Superior temporal gyrus (tissue), 1 donor: ENCODE data around the gene ACO2.

Source experiments
- DNase-seq: peaks from one replicate; pipeline ENCODE4 v3.0.0-alpha.2; 2016; ENCODE audit errors: extremely low spot score

ACO2 gene

DNA sequence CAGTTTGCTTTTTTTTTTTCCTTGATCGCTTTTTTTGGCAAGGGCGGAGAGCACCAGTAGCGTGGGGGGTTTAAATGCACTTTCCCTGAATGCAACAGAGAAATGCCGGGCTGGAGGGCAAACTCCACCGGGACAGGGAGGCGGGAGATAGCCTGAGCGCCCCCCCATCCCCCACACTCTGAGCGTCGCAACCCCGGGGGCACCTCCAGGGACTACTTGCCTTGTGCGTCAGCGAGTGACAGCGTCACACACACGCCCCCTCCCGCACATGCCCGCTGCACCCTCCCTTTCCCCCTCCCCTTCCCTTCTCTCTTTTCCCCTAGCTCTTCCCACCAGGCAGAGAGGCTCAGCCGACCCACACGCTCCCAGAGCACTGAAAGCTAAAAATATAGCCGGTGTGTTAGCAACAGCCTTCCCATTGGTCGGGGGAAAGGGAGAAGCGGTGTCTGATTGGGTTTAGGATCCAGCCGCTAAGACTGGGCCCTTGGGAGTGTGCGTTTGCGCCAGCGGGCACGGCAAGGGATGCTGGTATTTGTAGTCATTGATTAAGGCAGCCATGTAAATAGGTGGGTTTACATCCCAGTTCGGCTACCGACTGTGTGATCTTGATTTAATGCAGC is 20.6 kb upstream of the ACO2 start:
- peak; percentile 100 for DNase-seq

DNA sequence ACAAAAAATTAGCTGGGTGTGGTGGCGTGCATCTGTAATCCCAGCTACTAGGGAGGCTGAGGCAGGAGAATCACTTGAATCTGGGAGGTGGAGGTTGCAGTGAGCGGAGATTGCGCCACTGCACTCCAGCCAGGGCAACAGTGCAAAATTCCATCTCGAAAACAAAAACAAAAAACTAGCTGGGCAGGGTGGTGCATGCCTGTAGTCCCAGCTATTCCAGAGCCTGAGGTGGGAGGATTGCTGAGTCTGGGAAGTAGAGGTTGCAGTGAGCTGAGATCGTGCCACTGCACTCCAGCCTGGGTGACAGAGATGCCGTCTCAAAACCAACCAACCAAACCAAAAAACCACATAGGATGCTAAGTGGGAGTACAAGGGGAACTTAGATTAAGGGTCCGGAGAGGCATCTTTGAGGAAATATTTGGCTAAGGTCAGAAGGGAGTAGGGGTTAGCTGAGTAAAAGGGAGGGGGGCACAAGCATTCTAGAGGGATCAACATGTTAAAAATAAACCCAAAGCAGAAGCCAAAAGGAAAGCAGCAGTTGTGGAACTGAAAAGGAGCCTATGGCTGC is 10.7 kb upstream of the ACO2 start:
- no peak for DNase-seq

DNA sequence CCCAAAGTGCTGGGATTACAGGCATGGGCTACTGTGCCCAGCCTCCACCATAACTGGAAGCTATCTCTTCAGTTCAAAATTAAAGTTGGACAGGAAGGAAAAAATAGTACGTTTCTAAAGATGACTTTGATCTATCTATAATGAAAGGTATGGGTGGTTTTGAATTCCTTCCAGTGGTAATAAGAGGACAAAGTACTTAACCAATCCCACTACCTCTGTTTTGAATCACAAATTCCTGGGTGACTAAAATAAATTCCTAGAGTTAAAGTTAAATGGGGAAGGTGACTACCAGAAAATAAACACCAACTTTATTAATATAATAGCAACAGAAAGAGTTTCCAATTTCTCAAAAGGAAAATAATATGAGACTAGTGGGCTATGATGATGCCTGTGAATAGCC is 9.5 kb upstream of the ACO2 start:
- DNase-seq, result no peak

DNA sequence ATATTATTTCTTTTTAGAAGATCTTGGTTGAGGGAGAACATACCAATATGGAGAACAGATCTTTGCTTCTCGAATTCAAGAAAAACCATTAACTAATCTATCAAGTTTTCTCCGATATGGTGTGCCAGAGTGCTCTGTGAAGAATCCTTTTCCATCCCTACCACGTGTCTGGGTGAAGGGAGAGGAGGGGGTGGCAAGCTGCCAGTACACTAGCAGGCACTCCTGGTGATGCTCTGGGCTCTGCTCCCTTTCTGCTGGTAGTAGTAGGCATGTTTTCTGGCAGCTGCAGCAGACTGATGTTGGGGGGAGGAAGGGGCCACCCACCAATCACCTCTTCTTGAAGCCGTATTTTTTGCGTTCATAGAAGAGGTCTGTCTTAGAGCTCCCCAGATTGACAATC is 8.8 kb upstream of the ACO2 start:
- peak; percentile 78 for DNase-seq

DNA sequence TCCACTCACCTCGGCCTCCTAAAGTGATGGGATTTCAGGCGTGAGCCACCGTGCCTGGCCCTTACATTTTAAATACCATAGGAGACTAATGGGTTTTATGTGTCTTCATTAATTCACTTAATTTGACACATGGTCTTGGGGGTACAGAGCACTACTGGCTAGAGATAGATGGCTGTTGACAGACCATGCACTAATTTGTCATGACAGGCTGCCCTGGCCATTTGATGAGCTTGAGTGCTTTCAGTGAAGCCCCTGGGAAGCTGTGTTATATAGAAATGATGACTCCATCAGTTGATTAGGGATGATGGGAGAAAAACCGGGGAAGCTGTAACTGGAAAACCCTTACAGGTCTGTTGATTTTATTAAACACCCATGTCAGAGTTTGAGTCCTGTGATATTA is 7.0 kb upstream of the ACO2 start:
- DNase-seq, result no peak

DNA sequence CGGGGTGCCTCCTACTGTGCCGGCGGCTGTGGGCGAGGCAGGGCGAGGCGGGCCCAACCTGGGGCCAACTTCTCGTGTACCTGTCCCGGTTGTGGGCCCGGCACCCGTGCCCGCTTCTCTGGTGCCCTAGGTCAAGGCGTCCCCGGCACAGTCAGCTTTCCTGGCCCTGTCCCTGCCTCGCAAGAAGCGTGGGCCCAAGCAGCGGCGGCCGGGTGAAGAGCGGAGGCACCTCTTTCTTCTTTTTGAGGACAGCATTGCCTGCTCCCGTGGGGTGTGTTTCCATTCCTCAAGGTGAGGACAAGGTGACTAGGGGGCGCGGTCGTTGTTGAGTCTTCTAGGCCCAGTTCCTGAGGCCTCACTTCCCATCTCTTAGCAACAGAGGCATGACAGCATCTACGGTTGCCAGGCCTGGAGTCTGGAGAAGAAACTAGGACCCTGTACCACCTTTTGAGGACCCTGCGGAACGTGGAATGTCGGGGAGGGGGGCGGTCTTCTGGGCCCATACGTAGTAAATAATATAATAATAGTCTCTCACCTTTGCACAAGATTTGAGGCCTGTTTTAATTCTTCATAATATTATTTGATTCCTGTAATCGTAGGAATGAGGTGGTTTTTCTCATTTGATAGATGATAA is 418 bp downstream of the ACO2 start:
- DNase-seq, result no peak

DNA sequence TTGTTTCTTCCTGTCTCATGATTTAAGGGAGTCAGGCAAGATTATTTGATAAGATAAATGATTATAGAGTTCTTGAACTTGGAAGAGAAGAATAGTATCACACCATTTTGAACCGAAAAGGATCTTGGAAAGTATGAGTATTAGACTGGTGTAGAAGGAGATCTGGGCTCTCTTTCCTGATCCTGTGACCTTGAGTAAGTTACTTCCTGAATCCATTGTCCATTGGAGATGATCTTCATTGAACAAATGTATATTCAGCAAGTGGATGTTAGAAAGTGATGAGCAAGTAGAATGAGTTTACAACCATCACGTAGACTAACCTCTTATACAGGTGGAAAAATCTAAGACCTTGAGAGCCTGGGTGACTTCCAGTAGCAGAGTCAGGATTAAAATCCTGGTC is 2.0 kb downstream of the ACO2 start:
- DNase-seq, result no peak

DNA sequence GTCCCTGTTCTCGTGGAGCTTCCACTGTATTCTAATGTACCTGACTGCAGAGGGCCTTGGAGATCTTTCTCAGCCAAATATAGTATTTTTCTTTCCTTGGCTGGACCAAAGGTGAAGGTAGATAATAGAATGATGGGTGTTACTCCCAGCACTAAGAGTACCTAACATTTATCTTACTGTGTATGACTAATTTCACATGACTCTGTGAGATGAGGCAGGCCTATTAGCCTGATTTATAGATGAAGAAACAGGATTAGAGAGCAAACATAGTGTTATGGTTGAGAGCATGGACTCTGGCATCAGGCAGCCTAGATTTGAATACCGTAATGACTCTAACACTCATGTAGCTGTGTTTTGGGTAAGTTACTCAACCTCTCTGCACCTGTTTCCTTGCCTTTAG is 2.7 kb downstream of the ACO2 start:
- no peak for DNase-seq

DNA sequence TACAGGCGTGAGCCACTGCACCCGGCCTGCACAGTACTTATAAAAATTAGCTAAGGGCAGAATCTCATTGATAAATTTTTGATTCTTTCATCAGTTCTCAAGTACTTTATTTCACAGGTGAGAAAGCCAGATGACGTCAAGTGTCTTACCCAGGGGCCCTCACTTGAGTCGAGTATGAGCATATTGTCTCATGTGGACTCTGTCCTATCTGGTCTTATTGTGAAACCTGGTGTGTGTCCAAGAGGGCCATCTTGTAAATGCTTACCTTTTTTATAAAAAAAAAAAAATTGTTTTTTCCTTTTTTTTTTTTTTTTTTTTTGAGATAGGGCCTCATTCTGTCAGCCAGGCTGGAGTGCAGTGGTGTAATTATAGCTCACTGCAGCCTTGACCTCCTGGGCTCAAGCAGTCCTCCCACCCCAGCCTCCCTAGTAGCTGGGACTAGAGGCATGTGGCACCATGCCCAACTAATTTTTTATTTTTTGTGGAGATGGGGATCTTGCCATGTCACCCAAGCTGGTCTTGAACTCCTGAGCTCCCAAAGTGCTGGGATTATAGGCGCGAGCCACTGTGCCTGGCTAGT is 6.0 kb downstream of the ACO2 start:
- no peak for DNase-seq

DNA sequence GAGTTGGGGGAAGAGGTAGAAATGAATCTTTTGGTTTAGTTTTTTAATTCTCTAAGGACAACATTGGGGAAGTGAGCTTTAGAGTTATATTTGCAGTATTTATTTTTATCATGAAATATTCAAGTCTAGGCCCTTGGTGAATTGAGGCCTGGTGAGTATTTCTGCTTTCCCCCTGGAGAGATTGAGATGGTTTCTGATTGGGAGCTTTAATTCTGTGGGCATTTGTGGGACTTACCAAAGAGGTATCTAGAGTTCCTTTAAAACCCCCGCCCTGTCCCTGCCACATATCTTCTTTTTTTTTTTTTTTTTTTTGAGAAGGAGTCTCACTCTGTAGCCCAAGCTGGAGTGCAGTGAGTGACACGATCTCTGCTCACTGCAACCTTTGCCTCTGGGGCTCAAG is 9.6 kb downstream of the ACO2 start:
- no peak for DNase-seq

DNA sequence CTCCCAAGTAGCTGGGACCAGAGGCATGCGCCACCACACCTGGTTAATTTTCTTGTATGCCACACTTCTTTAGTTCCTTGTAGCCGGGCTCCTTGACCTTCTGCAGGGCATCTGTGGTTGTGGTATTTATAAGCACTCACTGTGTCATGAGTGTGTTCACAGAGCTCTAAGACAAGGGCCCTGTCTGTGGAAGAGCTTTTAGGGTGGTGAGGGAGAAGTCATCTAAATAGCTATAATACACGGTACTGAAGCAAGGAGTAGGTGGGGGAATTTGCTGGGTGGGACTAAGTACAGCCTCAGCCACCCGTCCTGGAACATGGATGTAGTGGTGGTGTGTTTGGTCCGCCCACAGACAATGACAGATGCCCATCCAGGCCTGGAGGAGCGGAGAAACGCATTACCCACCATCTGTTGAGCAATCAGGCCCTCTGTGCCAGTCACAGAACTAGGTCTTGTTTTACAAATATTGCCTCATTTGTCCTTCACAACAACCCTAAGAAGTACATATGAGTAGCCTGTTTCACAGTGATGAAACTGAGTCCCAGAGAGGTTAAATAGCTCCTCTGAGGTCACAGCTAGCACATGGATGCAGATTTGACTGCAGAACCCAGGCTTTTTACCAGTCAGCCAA is 10.1 kb downstream of the ACO2 start:
- no peak for DNase-seq

DNA sequence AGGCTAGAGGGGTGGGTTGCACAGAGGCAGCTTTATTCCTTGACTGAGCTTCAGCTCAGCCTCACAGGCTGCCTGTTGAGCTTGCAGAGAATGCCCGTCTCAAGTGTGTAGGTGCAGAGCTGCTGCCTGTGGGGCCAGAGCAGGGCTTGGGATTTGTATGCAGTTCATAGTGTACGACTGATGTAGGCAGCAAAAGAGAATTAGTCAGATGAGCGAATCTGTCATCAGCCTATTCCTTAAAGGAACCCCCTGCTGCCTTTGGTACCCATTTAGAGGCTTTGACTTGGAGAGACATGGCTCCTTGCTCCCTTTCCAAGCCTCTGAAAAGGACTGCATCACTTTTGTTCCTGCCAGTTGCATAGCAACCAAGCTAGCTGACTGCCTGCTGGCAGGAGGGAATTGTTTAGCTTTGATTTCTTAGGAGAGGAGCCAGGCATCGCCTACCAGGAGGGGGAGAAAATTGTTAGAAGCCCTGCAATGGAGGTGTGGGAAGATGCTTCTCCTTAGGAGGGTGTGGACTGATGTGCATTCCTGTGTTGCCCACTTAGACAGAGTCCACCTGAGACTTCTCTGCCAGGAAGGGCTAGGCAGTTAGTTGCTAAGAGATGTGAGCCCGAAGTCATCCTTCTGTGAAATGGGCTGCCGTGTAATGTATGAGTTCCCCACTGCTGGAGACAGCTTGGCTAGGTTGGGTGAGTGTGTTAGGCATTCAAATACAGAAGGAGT is 10.9 kb downstream of the ACO2 start:
- DNase-seq, result peak; percentile 82

DNA sequence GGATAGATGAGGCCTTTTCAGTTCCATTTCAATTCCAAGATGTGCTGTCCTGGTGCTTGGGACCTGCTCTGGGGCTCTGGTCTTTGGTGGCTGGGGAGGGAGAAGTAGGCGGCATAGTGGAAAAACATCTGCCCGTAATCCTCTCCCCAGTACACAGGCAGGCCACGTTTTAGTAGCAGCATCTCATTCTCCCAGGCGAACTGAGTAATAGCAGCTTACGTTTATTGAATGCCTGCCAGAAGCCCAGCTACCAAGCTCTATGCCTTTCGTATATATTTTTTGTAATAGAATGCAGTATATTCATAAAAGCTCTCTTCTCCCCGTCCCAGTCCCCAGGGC is 11.4 kb downstream of the ACO2 start:
- no peak for DNase-seq

DNA sequence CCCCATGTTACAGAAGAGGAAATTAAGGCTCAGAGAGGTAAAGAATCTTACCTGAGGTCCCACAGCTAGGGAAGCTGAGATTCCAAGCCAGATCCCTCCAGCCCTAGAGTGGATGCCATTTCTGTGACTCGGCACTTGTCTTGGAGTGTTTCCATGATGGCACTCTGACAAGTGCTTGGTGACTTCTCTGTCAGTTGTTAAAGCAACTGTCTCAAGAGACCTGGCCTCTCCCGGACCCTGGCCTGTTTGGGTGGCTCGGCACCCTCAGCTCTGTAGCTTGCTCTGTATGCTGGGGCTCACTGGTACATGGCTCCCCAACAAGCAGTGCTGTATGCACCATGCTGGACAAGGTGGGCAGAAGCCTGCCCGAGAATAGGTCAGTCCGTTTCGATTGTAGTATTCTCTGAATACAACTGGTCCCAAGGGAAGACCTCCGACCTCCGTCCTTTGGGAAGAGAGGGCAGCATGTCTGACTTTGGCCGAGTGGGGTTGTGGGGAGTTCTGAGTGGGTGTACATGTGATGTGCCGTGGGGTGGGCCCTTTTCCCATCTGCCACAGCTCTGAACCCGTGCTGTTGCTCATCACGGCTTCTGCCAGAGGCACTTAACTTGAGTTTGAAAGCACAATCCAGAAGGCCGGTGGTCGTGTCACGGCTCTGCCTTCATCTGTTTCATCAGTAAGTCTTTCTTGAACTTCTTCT is 12.4 kb downstream of the ACO2 start:
- DNase-seq, result no peak

DNA sequence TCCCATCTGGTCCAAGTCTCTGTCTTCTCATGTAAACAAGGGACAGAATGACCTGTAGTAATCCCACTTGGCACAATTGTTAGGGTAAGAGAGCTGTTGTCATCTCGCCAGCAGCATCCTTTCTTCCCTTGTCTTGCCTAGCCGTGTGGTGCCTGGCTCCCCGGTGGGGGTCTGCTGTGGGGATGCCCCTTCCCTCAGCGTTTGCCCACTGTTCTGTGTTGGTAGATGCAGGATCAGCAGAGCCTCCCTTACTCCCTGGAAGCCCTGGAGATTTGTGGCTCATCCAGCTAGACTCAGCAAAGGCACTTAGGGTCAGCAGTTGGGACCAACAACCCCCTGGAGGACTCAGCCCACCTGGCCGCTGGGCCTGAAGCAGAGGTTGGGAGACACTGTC is 13.0 kb downstream of the ACO2 start:
- DNase-seq, result no peak

DNA sequence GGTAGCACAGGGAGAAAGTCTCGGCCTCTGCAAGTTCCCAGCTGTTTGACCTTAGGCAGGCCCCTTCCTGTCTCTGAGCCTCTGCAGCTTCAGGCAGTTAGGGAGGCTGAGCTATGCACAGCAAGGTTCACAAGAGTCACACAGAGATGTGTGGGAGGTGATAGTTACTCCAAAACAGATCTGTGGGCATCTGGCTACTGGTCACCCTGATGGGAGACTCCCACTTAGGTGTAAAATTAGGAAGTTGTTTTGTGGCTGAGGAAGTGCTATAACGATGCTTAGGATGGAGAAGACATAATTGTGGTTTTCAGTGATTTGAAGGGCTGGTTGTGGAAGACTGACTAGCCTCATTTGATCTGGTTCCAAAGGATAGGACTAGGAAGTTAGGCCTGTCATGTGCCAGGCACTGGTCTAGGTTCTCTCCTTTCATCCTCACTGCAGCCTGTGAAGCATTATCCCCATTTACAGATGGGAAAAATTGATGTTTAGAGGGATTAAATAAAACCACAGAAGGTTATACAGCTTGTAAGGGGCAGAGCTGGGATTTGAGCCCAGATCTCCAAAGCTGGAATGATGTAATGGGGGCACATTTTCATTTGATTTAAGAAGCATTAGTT is 13.5 kb downstream of the ACO2 start:
- no peak for DNase-seq

DNA sequence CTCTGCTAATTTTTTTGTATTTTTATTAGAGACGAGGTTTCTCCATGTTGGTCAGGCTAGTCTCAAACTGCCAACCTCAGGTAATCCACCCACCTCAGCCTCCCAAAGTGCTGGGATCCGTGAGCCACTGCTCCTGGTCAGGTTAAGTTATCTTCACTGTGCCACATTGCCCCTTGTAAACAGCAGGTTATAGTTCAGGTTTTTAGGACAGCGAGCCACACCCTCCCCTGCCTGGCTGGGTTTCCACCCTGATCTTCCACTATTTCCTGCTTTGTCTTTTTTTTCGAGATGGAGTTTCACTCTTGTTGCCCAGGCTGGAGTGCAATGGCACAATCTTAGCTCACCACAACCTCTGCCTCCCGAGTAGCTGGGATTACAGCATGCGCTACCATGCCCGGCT is 16.1 kb downstream of the ACO2 start:
- no peak for DNase-seq

DNA sequence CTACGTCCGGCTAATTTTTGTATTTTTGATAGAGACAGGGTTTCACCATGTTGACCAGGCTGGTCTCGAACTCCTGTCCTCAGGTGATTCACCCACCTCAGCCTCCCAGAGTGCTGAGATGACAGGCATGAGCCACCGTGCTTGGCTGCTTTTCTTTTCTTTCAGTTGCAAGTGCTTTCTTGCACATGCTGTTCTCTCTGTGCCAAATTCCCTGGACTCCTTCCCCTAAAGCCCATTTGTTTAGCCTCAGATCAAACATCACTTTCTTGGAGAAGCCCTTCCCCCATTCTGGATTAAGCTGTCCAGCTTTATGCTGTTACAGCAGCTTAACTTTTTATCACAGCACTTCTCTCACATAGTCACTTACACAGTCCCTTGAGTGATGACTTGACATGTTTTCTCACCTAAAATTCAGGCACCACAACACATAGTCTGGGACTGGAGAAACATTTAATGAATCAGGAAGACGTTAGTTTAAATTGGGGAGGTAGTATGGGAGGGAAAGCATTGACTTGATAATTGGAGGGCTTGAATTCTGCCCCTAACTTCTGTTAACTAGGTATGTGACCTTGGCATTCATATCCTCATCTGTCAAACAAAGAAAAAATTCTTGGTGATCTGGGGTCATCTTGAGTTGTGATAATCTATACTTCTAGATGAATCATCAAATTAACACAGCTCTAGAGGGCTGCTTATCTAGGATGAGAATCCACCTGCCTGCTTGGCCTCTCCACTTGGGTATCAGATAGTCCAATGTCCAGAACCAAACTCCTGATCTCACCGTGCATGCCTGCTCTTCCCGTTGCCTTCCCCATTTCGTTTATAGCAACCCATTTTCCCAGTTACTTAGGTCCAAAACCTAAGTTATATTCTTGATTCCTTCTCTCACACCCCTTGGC is 18.4 kb downstream of the ACO2 start:
- no peak for DNase-seq

DNA sequence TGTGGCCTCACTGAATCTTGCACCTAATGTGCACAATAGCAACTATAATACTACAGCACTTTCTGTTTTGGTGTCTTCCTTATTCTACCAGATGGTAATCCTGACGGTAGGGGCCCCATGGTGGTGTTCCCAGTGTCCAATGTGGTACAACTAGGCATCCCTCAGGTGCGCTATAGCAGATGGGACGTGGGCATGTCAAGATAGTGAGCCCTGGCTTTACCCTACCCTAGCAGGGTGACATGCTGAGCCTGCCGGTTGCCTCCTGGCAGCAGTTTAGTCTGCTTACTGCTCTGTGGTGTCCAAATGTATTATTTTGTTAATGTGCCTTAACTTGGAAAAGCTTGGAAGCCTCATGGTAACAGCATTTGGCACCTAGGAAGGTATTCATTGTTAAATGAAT is 19.2 kb downstream of the ACO2 start:
- DNase-seq, result no peak
